ENCODE data around the gene SEMA4A.

GRCh38 chr1:156134716-156135435 is 18.5 kb upstream of the SEMA4A start:
- TF ChIP-seq, protein P1, sequence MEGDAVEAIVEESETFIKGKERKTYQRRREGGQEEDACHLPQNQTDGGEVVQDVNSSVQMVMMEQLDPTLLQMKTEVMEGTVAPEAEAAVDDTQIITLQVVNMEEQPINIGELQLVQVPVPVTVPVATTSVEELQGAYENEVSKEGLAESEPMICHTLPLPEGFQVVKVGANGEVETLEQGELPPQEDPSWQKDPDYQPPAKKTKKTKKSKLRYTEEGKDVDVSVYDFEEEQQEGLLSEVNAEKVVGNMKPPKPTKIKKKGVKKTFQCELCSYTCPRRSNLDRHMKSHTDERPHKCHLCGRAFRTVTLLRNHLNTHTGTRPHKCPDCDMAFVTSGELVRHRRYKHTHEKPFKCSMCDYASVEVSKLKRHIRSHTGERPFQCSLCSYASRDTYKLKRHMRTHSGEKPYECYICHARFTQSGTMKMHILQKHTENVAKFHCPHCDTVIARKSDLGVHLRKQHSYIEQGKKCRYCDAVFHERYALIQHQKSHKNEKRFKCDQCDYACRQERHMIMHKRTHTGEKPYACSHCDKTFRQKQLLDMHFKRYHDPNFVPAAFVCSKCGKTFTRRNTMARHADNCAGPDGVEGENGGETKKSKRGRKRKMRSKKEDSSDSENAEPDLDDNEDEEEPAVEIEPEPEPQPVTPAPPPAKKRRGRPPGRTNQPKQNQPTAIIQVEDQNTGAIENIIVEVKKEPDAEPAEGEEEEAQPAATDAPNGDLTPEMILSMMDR (IDR thresholded peaks at IDR 0.05; ENCODE audit: control extremely low read depth in 1 of 3, insufficient read depth in 1 of 3, low read depth in 1 of 3, low read length in 3 of 3) = no peak
- TF ChIP-seq EZH2 (IDR thresholded peaks at IDR 0.05; ENCODE audit: low read depth, low read length, severe bottlenecking) = no peak
- TF ChIP-seq KDM4A (IDR thresholded peaks at IDR 0.05; ENCODE audit: low read depth, low read length, severe bottlenecking) = no peak
